COLO668 (cell line): Measurements from ENCODE around the gene CRELD2.

ENCODE experiments used
- DNase-seq: peaks from one replicate; lab custom pipeline; 2025; ENCODE audit not compliant: unreplicated experiment; lab: John Stamatoyannopoulos, UW

Gene CRELD2

GRCh38 chr22:49910229-49911155, 7.9 kb upstream of the CRELD2 start:
- no peak for DNase-seq

- no peak for DNase-seq
Measured at GRCh38 chr22:49911881-49912625, 6.4 kb upstream of the CRELD2 start.

GRCh38 chr22:49913026-49913425, 5.4 kb upstream of the CRELD2 start:
- DNase-seq = no peak

- DNase-seq = no peak
Measured at GRCh38 chr22:49913446-49913845, 5.0 kb upstream of the CRELD2 start.

- DNase-seq = no peak
Measured at GRCh38 chr22:49914256-49914655, 4.2 kb upstream of the CRELD2 start.

GRCh38 chr22:49915610-49916009, 2.8 kb upstream of the CRELD2 start:
- no peak for DNase-seq

GRCh38 chr22:49916831-49917230, 1.6 kb upstream of the CRELD2 start:
- no peak for DNase-seq

GRCh38 chr22:49918911-49919881, 762 bp downstream of the CRELD2 start:
- DNase-seq = no peak

- DNase-seq = no peak
Measured at GRCh38 chr22:49920859-49921258, 2.4 kb downstream of the CRELD2 start.

- DNase-seq = no peak
Measured at GRCh38 chr22:49921508-49922278, 3.3 kb downstream of the CRELD2 start.

- DNase-seq = no peak
Measured at GRCh38 chr22:49922484-49922883, 4.0 kb downstream of the CRELD2 start.

- no peak for DNase-seq
Measured at GRCh38 chr22:49922926-49923325, 4.5 kb downstream of the CRELD2 start.

- no peak for DNase-seq
Measured at GRCh38 chr22:49923445-49923844, 5.0 kb downstream of the CRELD2 start.

GRCh38 chr22:49924113-49924833, 5.8 kb downstream of the CRELD2 start:
- no peak for DNase-seq

GRCh38 chr22:49925525-49926128, 7.2 kb downstream of the CRELD2 start:
- DNase-seq = no peak

- DNase-seq = no peak
Measured at GRCh38 chr22:49926916-49927315, 8.5 kb downstream of the CRELD2 start.

GRCh38 chr22:49927483-49928184, 9.2 kb downstream of the CRELD2 start:
- DNase-seq = no peak

GRCh38 chr22:49928185-49928495, 9.7 kb downstream of the CRELD2 start:
- DNase-seq = no peak
